Measurements from ENCODE around the gene TSPO2. TPM values are rescaled to one million over a fixed set of nuclear protein-coding genes. Genes with fewer than 3 reads are reported as not detected.
A peak's percentile ranks its signal among the peaks of the same experiment; 100 is the strongest.

TSPO2 gene
- total and polyA plus RNA-seq, 9 of the 15 experiments (the other 6 are each of a cell fraction or from before 2014, with no cell fraction given), result not detected

DNA sequence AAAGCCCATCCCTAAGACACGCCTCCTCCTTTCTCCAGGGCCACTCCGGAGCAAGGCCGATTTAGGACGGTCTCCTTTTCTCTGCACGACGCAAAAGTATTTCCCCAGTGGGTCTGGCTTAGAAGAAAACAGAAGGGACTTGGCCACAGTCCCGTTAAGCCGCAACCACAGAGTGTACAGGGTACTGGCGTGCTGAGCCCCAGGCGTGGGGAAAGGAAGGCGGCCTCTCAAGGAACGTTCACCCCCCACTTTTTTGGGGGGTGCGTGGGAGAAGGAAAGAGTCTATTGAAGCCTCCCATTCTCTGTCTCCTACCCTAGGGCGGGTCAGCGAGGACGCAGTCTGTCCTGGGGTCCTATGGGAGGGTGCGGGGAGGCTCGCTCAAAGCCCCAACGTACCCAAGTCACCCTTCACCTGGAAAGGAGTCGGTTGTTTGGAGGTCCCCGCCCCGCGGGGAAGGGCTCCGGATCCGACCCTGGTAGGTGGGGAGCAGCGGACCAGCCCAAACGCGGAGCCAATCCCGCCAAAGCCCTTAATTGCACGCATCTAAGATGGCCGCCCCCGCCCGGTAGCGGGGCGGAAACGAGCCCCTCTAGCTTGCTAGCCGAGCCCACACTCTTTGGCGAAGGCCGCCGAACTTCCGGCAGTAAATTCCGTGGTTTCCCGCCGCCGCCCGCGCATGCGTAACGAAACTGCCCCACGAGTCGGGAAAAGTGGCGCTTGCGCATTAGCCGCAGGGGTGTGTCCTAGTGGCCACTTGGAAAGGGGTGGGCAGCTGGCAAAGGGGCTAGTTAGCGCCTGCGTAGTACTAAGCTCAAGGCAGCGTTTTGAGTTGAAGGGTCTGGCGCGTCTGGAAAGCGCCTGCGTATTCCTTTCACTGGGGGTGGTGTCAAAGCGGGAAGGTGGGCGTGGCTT is 29.9 kb downstream of the TSPO2 start, which contains the start of gene OARD1 (continued):
- TF ChIP-seq, protein P1, sequence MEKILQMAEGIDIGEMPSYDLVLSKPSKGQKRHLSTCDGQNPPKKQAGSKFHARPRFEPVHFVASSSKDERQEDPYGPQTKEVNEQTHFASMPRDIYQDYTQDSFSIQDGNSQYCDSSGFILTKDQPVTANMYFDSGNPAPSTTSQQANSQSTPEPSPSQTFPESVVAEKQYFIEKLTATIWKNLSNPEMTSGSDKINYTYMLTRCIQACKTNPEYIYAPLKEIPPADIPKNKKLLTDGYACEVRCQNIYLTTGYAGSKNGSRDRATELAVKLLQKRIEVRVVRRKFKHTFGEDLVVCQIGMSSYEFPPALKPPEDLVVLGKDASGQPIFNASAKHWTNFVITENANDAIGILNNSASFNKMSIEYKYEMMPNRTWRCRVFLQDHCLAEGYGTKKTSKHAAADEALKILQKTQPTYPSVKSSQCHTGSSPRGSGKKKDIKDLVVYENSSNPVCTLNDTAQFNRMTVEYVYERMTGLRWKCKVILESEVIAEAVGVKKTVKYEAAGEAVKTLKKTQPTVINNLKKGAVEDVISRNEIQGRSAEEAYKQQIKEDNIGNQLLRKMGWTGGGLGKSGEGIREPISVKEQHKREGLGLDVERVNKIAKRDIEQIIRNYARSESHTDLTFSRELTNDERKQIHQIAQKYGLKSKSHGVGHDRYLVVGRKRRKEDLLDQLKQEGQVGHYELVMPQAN (IDR thresholded peaks at IDR 0.05; ENCODE audit: borderline replicate concordance), result peak; percentile 73; the same call in 1 of the 2 replicates
- no peak for TF ChIP-seq MCM2 (IDR thresholded peaks at IDR 0.05; ENCODE audit: low read depth)
- TF ChIP-seq KLF6 (CRISPR knock-in tag; IDR thresholded peaks at IDR 0.05; ENCODE audit: borderline replicate concordance), result no peak
- TF ChIP-seq RBM17 (IDR thresholded peaks at IDR 0.05; ENCODE audit: borderline replicate concordance, low read depth, low read length), result no peak
- peak; percentile 56; the same call in 1 of the 2 replicates for TF ChIP-seq ZNF668 (CRISPR knock-in tag; IDR thresholded peaks at IDR 0.05)
- TF ChIP-seq, protein P2, sequence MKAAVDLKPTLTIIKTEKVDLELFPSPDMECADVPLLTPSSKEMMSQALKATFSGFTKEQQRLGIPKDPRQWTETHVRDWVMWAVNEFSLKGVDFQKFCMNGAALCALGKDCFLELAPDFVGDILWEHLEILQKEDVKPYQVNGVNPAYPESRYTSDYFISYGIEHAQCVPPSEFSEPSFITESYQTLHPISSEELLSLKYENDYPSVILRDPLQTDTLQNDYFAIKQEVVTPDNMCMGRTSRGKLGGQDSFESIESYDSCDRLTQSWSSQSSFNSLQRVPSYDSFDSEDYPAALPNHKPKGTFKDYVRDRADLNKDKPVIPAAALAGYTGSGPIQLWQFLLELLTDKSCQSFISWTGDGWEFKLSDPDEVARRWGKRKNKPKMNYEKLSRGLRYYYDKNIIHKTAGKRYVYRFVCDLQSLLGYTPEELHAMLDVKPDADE (conservative IDR thresholded peaks at IDR 0.05; ENCODE audit: control insufficient read depth, low read depth, low read length), result peak; percentile 38; the same call in 1 of the 2 replicates
- no peak for TF ChIP-seq ARID2 (IDR thresholded peaks at IDR 0.05)
- TF ChIP-seq HDGF (IDR thresholded peaks at IDR 0.05), result no peak
- TF ChIP-seq, protein P3, sequence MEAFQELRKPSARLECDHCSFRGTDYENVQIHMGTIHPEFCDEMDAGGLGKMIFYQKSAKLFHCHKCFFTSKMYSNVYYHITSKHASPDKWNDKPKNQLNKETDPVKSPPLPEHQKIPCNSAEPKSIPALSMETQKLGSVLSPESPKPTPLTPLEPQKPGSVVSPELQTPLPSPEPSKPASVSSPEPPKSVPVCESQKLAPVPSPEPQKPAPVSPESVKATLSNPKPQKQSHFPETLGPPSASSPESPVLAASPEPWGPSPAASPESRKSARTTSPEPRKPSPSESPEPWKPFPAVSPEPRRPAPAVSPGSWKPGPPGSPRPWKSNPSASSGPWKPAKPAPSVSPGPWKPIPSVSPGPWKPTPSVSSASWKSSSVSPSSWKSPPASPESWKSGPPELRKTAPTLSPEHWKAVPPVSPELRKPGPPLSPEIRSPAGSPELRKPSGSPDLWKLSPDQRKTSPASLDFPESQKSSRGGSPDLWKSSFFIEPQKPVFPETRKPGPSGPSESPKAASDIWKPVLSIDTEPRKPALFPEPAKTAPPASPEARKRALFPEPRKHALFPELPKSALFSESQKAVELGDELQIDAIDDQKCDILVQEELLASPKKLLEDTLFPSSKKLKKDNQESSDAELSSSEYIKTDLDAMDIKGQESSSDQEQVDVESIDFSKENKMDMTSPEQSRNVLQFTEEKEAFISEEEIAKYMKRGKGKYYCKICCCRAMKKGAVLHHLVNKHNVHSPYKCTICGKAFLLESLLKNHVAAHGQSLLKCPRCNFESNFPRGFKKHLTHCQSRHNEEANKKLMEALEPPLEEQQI (IDR thresholded peaks at IDR 0.05), result no peak
- peak; percentile 95 to 99 (median 98) for TF ChIP-seq YY1 (IDR thresholded peaks at IDR 0.05; ENCODE audit: borderline replicate concordance in 1 of 3, control insufficient read depth in 1 of 3, extremely low read depth in 1 of 3, insufficient read depth in 3 of 3, insufficient read length in 1 of 3, insufficient replicate concordance in 2 of 3, low read depth in 1 of 3, low read length in 2 of 3)
- 0 out of 2 replicates have a peak, but pooled peaks have one; percentile 73 for TF ChIP-seq CHCHD3 (CRISPR knock-in tag; IDR thresholded peaks at IDR 0.05)
- TF ChIP-seq MYC (IDR thresholded peaks at IDR 0.05; ENCODE audit: low read depth, low read length), result peak; percentile 36; the same call in 1 of the 2 replicates
- 0 out of 2 replicates have a peak, but pooled peaks have one; percentile 25 for TF ChIP-seq MYC (CRISPR knock-in tag; IDR thresholded peaks at IDR 0.05; ENCODE audit: borderline replicate concordance, low read depth)
- TF ChIP-seq RFX1 (IDR thresholded peaks at IDR 0.05), result no peak
- TF ChIP-seq, protein P4, sequence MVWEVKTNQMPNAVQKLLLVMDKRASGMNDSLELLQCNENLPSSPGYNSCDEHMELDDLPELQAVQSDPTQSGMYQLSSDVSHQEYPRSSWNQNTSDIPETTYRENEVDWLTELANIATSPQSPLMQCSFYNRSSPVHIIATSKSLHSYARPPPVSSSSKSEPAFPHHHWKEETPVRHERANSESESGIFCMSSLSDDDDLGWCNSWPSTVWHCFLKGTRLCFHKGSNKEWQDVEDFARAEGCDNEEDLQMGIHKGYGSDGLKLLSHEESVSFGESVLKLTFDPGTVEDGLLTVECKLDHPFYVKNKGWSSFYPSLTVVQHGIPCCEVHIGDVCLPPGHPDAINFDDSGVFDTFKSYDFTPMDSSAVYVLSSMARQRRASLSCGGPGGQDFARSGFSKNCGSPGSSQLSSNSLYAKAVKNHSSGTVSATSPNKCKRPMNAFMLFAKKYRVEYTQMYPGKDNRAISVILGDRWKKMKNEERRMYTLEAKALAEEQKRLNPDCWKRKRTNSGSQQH (CRISPR knock-in tag; IDR thresholded peaks at IDR 0.05), result no peak; the same call in 1 of the 2 replicates
- TF ChIP-seq ADNP (tag; IDR thresholded peaks at IDR 0.05), result no peak
- TF ChIP-seq SOX6 (IDR thresholded peaks at IDR 0.05), result 0 out of 2 replicates have a peak, but pooled peaks have one; percentile 27
- TF ChIP-seq SREBF2 (CRISPR knock-in tag; IDR thresholded peaks at IDR 0.05), result 0 out of 2 replicates have a peak, but pooled peaks have one; percentile 80
- TF ChIP-seq HNRNPUL1 (IDR thresholded peaks at IDR 0.05; ENCODE audit: low read length), result no peak
- no peak for TF ChIP-seq HOXB6 (CRISPR knock-in tag; IDR thresholded peaks at IDR 0.05; ENCODE audit: borderline replicate concordance)

All from K562 (cell line).